AG09319 (cell line): ENCODE data around the gene ANO3.

Experiments
- DNase-seq: peaks from one replicate; pipeline ENCODE4 v3.0.0-alpha.2; 2010; ENCODE audit warnings: low read depth; ENCODE audit errors: extremely low read depth
- CTCF ChIP-seq: IDR thresholded peaks from 2 replicates; pipeline ENCODE4 v1.5.1; 2011; ENCODE audit warnings: low read depth, mild to moderate bottlenecking, inconsistent platforms, low read length, moderate library complexity

Gene ANO3

GRCh38 chr11:26359055-26359454 is 27.1 kb downstream of the ANO3 start:
- DNase-seq: no peak

GRCh38 chr11:26365284-26365683 is 33.4 kb downstream of the ANO3 start:
- DNase-seq: no peak
- no peak for TF ChIP-seq CTCF

More at GRCh38 chr11:26359055-26359454, 27.1 kb downstream of the ANO3 start:
- no peak for TF ChIP-seq CTCF

DNA sequence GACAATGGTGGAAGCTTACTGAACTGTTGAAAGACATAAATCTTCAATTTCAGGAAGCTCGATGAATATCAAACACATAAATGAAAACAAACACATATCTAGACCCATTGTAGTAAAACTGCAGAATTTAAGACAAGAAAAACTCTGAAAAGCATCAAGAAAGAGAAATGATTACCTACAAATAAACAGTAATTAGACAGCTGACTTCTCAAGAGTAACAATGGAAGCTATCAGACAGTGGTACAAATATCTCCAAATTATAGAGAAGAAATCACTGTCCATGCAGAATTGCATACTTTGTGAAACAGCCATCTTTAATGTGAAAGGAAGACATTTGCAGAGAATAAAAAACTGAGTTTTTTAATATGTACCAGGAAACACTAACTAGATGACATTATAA is 45.7 kb downstream of the ANO3 start:
- TF ChIP-seq CTCF: no peak

DNA sequence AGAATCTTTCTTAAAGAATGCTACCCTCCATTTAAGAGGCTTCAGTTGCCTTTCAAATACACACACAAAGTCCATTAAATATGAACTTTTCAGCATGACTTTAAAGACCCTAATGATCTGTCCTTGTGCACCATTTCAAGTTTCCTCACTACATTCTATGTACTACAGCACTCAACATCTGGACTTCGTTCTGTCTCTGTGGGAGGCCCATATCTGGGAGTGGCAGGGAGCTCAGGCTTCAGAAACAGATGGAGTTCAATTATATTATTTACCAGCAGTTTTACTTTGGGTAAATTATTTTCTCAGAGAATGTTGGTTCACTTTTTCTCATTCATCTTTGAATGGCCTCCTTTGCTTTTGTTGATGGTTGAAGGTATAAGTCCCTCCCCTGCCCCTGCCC is 67.4 kb downstream of the ANO3 start:
- TF ChIP-seq CTCF: no peak
- no peak for DNase-seq

More for the DNA sequence above, 45.7 kb downstream of the ANO3 start:
- DNase-seq: no peak

DNA sequence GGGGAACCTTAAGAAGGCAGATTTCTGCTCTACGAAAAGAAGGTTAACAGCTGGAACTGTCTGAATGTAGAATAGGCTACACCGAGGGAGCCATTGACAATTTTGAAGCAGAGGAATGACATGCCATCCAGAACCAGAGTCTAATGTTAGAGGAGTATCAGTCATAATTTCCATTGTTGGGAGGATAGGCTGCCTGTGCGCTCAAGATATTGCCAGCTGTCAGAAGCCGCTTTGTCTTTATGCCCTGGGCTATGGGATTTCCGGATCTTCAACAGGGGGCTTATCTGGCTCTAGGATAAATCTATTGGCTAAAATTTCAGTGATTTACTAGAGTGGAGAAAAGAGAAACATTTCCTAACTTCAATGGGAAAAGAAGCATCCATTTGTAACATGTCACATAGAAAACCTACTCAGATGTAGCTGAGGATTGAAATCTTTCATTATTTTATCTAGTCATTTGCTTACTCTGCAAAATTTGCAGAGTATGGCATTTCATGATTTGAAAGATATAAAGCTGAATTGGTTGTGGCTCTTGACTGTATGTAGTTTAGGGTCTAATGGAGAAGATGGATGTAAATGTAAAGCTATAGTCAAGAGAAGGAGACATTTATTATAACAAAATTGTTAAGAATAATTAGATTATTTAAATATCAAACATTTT is 78.9 kb downstream of the ANO3 start:
- TF ChIP-seq CTCF: no peak
- DNase-seq: no peak

DNA sequence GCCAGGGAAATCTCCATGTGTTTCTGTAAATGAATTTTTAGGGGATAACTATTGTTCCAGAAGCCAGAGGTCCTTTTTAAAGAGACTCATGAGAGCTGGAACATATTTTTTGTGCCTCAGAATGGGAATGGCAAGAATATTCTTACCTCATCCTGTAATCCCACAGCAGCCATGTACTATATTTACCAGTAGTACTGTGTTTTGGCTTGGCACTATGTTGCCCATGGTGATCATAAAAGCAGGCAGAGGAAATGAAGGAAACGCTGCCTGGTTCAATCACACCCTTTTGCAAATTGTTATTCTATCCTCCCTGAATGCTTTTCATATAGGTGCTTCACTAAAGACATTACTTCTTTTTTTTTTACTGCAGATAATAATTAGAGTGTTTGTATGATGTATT is 81.0 kb downstream of the ANO3 start:
- DNase-seq: no peak

More for the DNA sequence above, 81.0 kb downstream of the ANO3 start:
- no peak for TF ChIP-seq CTCF
